GM10266 (cell line): ENCODE data around the gene CHD2.

ENCODE experiments used
- DNase-seq: peaks from one replicate; pipeline ENCODE4 v3.0.0; 2012; ENCODE audit errors: extremely low spot score
- TF ChIP-seq, protein P1 (sequence below): IDR thresholded peaks from 2 replicates; pipeline ENCODE4 v1.5.1; 2012; ENCODE audit warnings: mild to moderate bottlenecking, low read depth; ENCODE audit not compliant: control insufficient read depth, insufficient read depth; ENCODE audit errors: missing control alignments

Gene CHD2

DNA sequence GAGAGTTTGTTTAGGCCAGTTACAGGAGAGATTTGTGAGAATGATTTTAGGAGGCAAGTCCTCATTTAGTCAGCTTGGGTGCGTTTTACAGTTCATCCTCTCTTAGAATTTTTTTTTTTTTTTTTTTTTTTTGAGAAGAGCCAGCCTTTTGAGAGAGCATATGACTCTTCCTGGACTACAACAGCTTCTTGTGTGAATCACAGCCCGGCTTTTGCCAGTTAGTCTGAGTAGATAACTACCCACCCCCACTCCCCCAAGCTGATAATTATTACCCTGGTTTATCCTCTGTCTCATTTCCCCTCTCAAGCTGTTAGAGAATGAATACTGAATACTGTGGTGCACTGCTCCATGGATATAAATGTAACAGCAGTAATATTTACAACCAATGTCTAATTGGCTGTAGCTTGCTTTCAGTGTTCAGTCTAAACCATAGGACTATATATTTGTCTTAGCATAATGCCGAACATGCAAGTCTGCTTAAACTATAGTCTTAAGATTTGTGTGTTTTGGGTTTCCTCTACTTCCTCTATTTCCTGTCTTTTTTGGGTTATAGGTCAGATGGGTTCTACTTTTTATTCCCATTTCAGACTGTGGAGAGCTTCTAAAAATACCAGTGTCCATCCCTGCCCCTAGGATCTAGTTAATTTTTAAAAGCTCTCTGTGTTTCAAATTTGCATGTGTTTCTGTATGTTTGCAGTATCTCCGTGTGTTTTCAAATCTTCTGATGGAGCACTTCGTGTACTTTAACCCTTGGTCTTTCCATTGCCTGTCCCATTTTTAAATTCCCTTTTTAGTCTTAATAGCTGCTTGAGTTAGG is 8.0 kb downstream of the CHD2 start:
- no peak for DNase-seq
- TF ChIP-seq, protein P1, sequence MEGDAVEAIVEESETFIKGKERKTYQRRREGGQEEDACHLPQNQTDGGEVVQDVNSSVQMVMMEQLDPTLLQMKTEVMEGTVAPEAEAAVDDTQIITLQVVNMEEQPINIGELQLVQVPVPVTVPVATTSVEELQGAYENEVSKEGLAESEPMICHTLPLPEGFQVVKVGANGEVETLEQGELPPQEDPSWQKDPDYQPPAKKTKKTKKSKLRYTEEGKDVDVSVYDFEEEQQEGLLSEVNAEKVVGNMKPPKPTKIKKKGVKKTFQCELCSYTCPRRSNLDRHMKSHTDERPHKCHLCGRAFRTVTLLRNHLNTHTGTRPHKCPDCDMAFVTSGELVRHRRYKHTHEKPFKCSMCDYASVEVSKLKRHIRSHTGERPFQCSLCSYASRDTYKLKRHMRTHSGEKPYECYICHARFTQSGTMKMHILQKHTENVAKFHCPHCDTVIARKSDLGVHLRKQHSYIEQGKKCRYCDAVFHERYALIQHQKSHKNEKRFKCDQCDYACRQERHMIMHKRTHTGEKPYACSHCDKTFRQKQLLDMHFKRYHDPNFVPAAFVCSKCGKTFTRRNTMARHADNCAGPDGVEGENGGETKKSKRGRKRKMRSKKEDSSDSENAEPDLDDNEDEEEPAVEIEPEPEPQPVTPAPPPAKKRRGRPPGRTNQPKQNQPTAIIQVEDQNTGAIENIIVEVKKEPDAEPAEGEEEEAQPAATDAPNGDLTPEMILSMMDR: no peak

DNA sequence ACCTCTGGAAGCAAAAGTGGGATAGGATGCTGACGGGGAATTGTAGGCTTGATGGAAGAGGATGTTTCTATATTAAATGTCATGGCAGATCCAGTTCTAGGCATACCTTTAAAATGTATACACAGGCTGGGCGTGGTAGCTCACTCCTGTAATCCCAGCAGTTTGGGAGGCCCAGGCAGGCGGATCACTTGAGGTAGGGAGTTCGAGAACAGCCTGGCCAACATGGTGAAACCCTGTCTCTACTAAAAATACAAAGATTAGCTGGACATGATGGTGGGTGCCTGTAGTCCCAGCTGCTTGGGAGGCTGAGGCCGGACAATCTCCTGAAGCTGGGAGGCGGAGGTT is 8.6 kb downstream of the CHD2 start:
- no peak for DNase-seq
- TF ChIP-seq, protein P1: no peak

DNA sequence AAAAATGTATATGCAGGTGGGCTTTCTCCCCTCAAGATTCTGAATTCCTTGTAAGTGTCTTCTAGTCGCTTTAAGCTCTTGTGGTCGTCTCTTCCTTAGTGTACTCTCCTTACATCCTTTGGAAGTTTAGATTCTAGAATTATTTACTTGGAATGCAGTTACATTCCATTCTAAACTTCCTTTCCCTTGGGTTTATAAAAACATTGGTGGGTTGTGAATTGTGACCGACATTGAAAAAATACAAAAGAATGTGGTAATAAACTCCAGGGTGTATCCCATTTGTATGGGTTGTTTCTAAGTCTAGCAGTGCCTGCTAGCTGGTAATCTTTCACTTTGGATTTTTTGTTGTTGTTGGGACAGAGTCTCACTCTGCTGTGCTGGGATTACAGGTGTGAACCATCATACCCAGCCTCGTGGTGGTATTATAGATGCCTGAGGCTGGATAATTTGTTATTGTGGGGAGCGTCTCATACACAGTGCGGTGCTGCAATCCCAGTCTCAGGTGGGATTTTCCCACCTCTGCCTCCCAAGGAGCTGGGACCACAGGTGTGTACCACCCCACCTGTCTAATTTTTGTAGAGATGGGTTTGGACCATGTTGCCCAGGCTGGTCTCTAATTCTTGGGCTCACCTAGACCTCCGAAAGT is 9.1 kb downstream of the CHD2 start:
- DNase-seq: no peak
- TF ChIP-seq, protein P1: no peak

DNA sequence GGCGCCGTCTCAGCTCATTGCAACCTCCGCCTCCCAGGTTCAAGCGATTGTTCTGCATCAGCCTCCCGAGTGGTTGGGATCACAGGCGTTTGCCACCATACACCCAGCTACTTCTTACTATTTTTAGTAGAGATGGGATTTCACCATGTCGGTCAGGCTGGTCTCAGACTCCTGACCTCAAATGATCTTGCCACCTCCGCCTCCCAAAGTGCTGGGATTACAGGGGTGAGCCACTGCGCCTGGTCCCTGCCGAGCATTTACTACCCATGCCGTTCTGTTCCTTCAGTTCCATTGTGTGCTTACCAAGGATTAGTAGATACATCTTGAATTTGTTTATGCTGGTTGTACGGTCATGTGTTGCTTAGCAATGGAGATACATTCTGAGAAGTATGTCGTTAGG is 10.3 kb downstream of the CHD2 start:
- DNase-seq: no peak
- TF ChIP-seq, protein P1: no peak

DNA sequence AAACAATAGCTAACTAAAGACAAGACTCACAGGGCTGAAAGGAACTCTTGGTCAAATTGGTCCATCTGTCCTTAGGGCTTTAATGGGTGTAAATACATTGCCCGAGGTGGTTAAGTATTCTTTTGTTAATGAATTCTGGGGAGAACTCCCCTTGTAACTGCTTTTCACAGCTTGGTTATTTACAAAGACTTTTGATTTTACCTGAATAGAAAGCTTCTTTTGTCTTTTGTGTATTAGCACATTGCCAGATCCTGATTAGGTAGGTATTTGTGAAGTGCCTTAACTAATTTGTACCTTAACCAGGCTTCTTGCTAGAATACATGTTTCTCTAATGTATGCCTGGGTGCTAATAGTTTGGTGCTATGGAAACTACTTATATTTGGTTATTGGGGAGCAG is 14.0 kb downstream of the CHD2 start:
- TF ChIP-seq, protein P1: no peak
- no peak for DNase-seq

DNA sequence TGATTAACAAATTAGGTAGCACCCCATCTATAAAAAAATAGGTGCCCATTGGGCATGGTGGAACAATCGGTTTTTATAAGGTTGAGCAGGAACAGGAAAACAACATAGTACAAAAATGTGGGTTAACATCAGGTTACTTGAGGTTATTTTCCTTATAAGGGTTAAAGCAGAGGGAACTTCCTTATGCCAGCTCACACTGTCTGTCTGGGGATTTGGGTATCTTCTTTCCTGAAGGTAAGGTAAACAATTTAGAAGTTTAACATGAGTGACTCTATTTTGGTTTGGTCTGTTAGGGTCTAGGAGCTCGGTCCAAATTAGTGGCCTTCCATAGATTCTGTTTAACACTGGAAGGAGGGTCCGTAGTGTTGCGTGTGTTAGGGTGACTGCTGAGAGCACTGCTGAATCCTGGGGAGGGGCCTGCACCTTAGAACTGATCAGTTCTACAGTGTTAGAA is 14.7 kb downstream of the CHD2 start:
- no peak for DNase-seq
- TF ChIP-seq, protein P1: no peak
